HG03558 (cell line): ENCODE measurements around the gene CHCHD3.

Experiments used
- ATAC-seq: cut with Tn5 transposase; IDR thresholded peaks from one replicate; pipeline ENCODE4 v1.9.1; 2021; ENCODE audit warnings: moderate number of reproducible peaks; ENCODE audit not compliant: unreplicated experiment; ENCODE audit errors: extremely low read depth

The CHCHD3 gene

DNA sequence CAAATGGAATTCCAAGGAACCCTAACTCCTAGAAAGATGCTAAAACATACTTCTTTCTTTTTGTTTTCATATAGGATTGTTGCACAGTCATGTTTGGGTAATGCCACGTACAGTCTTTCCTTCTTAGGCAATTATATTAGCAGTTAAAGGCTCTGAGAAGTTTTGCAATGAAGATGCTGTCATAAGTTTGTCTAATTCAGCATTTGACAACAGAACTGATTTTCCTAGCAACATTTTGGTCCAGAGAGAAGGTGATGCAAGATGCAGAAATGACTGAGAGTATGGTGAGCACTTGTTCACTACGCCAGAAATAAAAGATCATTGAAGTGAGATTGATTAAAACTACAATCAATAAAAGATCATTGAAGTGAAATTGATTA is 321.7 kb downstream of the CHCHD3 start:
- ATAC-seq = no peak

DNA sequence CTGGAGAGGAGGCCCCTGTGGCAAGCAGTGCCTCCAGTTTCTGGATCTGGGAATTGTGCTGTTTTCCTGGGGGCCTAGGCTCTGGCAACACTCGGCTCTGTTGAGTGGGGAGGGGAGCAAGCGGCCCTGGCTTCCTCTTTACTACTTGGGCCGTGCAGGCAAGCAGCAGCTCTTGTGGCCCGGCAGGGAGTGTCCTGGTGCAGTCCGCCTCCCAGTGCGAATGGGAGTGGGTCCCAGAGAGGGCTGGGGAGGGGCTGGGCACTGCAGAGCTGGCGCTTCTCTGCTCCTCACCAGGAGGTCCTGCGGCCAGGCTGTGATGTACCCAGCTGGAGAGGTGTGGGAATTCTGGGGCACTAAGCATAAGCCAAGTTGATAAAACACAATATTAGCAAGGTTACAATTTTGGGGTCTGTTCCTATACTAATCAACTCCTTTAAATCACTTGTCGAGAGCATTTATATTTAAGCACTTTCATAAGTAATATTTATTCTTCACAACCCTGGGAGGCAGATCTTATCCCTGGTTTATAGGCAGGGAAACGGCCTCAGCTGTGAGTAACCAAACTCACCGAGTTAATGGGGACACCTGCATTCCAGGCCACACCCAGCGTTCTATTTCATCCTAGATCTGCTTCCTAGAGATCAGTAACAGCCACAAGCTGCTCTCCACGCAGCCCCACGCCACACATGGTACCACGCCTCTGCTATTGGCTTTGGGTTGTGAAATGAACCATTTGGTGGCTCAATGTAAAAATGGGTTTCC is 322.2 kb downstream of the CHCHD3 start:
- ATAC-seq = no peak

GRCh38 chr7:132758986-132759385 is 322.9 kb downstream of the CHCHD3 start:
- ATAC-seq = no peak

- ATAC-seq = no peak
These were observed 324.1 kb downstream of the CHCHD3 start for GRCh38 chr7:132757783-132758182.

- no peak for ATAC-seq
These were observed 325.4 kb downstream of the CHCHD3 start for GRCh38 chr7:132756484-132756990.

- no peak for ATAC-seq
These were observed 326.1 kb downstream of the CHCHD3 start for GRCh38 chr7:132755538-132756483.

DNA sequence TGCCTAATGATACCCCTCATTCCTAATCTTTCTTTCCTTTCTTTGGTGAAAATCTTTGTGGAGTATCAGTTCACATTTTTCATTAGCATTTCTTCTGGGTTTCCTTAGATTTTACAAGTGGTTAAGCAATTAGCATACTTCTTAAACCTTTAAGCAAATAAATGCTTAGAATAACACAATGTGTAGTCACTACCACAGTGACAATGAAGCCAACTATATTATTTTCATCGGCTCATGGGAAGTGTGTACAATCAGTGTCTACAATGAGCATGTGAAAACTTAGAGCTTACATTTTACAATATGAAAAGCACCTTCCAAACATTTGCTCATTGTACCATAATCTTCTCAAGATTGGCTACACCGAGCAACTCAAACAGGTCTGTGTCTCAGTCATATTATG is 329.5 kb downstream of the CHCHD3 start:
- no peak for ATAC-seq

DNA sequence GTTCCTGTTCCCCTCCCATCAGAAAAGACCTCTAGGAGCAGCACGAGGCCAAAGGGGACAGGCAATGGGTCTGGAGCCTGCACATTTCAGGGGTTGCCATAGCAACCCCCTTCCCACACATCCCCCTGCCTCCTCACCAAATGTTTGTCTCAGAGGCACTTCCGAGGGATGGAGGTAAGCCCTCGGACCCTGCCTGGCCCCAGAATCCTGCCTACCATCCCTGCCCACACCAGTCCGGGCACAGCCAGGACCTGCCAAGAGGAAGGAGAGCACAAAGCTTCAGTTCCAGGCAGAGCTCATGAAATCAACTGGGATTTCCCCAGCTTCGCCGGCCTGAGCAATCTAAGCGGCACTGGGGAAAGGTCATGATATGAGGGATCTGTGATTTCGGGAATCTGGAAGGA is 330.6 kb downstream of the CHCHD3 start:
- no peak for ATAC-seq

- ATAC-seq = no peak
These were observed 331.2 kb downstream of the CHCHD3 start for GRCh38 chr7:132750530-132751217.

DNA sequence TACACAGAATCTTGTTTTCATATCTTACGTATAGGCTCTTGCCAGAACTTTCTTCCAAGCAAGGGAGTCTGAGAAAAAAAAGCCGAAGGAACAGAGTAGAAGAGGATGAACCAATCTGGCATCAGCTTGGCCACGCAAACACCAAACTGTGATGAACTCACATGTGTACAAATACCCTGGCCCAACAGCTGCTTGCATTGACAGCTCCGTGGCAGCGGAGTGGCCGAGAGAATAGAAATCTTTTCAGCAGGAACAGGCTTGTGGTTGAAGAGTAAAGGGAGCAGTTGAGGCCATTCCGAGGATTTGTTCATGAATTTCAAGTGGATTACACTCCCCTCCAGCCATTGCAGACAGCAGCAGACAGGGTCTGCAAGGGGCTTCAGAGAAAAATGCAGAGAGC is 331.8 kb downstream of the CHCHD3 start:
- no peak for ATAC-seq

- ATAC-seq = no peak
These were observed 336.4 kb downstream of the CHCHD3 start for GRCh38 chr7:132745510-132745909.

- no peak for ATAC-seq
These were observed 337.9 kb downstream of the CHCHD3 start for GRCh38 chr7:132743974-132744373.

GRCh38 chr7:132742189-132742612 is 339.7 kb downstream of the CHCHD3 start:
- no peak for ATAC-seq

DNA sequence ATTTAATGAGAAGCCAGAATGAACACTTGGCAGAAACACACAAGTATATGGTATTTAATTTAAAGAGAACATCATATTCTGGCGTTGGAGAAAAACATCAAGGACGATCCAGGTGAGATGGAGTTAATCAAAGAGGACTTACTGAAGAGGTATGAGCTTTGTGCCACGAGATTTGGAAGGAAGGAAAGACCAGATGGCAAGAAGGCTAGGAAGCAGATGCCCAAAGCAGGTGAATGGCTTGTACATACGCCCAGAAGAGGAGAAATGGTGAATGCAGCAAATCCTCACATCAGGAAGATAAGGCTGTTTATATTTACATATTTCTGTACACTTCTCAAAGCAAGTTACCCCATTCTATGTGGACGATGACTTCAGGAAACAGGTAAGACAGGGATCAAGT is 341.7 kb downstream of the CHCHD3 start:
- no peak for ATAC-seq

- no peak for ATAC-seq
These were observed 342.5 kb downstream of the CHCHD3 start for GRCh38 chr7:132739271-132739955.

- no peak for ATAC-seq
These were observed 343.6 kb downstream of the CHCHD3 start for GRCh38 chr7:132738254-132738653.

- no peak for ATAC-seq
These were observed 346.4 kb downstream of the CHCHD3 start for GRCh38 chr7:132735476-132735875.
